NCI-H774 (cell line): ENCODE data around the gene UBR3.
"Not testable (repeated sequence)": the region's sequence is repeated elsewhere in the genome, so short reads cannot be mapped to it uniquely, and the experiment has no call there.

Experiments used
- DNase-seq: peaks from one replicate; lab custom pipeline; 2025; lab: John Stamatoyannopoulos, UW

The UBR3 gene

DNA sequence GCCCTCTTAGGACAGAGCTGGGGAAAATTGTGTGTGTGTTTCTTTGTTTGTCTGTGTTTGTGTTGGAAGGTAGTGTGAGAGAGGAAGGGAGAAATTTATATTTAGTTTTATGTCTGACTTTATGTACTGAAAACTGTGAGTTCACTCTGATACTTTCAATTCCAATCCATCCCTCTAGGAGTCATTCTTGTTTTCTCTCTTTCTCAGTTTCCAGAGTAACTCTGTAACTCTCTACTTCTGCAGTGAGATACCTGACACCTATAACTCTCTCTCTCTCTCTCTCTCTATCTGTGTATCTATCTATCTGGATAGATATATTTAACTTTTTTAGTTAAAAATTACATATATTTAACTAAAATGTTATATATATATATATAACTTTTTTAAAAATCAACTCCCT lies 128.7 kb downstream of the UBR3 start:
- DNase-seq = no peak

- not testable (repeated sequence) for DNase-seq
Observed at GRCh38 chr2:169957219-169957618, 130.0 kb downstream of the UBR3 start.

DNA sequence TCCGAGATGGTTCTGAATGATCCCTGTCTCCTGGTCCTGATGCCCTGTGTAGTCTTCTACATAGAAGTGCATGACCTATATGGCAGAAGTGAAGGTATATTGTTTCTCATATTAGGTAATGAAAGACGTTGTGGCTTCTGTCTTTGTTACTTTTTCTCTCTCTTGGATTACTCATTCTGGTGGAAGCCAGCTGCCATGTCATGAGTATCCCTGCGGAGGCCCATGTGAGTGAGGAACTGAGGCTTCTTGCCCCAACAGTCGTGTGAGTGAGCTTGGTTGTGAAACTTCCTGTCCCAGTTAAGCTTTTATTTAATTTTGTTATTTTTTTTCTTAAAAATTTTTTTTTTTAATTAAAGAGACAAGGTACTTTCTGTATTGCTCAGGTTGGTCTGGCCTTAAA lies 134.7 kb downstream of the UBR3 start:
- no peak for DNase-seq

- DNase-seq = no peak
Observed at GRCh38 chr2:169963786-169964185, 136.5 kb downstream of the UBR3 start.

- no peak for DNase-seq
Observed at GRCh38 chr2:169964740-169965139, 137.5 kb downstream of the UBR3 start.

DNA sequence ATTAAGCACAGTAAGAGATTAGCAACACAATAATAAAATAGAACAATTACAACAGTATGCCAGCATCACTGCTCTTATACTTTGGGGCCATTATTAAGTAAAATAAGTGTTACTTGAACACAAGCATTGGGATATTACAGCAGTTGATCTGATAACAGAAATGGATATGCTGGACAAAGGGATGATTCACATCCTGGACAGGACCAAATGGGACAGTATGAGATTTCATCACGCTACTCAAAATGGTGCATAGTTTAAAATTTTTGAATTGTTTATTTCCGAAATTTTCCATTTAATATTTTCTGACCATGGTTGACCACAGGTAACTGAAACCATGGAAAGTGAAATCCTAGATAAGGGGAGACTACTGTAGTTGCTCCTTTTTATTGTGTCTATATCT lies 138.2 kb downstream of the UBR3 start:
- DNase-seq = no peak

GRCh38 chr2:169966454-169966853 lies 139.2 kb downstream of the UBR3 start:
- DNase-seq = no peak

DNA sequence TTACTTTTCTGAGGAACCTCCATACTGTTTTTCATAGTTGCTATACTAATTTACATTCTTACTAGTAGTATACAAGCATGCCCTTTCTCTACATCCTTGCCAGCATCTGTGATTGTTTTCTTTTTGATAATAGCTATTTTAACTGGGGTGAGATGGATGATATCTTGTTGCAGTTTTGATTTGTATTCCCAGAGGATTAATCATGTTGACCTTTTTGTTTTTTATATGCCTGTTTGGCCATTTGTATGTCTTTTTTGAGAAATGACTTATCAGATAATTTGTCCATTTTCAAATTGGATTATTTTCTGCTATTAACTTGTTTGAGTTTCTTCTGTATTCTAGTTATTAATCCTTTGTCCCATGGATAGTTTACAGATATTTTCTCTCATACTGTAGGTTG lies 141.5 kb downstream of the UBR3 start:
- no peak for DNase-seq

GRCh38 chr2:169975221-169975620 lies 148.0 kb downstream of the UBR3 start:
- no peak for DNase-seq

GRCh38 chr2:169976335-169976851 lies 149.1 kb downstream of the UBR3 start:
- DNase-seq = no peak

- no peak for DNase-seq
Observed at GRCh38 chr2:169977530-169977929, 150.3 kb downstream of the UBR3 start.

DNA sequence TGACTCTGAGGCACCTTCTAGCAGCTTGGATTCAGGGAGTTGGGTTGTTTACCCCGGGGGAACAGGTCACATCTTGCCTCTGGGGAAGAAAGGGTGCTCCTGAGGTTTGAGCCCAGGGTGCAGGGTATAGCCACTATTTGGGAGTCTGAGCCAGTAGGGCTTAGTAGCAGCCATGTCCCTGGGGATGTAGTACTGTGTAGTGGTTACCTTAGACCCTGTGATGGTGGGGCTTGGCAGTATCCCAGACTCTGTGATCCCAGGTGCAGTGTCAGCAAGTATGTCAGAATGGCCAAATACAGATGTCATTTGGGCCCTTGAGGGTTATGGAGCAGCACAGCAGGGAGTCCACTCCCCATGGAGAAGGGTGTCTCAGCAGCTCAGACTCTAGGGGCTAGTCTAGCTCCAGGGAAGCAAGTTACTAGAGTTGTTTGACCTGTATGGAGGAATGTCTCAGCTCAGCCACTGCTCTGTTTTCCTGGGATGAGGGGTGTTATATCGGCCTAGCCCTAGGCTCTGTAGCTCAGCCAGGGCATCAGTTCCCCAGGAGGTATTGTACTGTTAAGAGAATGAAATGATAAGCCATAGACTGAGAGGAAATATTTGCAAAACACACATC lies 151.3 kb downstream of the UBR3 start:
- no peak for DNase-seq

DNA sequence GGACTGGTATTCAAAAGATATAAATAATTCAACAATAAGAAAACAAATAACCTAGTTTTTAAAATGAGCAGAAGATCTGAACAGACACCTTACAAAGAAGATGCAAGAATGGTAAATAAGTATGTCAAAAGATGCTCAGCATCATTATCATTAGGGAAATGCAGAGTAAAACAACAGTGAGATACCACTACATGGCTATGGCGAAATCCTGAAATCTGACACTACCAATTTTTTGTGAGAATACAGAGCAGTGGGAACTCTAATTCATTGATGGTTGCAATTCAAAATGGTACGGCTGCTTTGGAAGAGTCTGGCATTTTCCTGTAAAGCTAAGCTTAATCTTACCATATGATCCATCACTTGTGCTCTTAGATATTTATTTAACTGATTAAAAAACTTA lies 151.8 kb downstream of the UBR3 start:
- DNase-seq = no peak

- DNase-seq = no peak
Observed at GRCh38 chr2:169980001-169980400, 152.7 kb downstream of the UBR3 start.

GRCh38 chr2:169980643-169981042 lies 153.4 kb downstream of the UBR3 start:
- DNase-seq = no peak

DNA sequence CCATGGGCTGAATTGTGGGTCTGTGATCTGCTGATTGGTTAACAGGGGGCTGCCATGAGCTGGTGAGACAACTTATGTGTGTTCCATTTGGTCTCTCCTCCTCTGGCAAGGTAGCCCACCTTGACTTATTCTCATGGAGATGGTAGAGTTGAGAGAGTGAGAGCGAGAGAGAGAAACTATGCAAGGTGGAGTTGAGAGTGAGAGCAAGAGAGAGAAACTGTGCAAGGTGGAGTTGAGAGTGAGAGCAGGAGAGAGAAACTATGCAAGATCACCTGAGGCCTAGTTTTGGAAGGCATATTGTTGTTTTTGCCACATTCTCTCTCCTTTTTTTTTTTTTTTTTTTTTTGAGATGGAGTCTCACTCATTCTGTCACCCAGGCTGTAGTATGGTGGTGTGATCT lies 155.7 kb downstream of the UBR3 start:
- DNase-seq = no peak

DNA sequence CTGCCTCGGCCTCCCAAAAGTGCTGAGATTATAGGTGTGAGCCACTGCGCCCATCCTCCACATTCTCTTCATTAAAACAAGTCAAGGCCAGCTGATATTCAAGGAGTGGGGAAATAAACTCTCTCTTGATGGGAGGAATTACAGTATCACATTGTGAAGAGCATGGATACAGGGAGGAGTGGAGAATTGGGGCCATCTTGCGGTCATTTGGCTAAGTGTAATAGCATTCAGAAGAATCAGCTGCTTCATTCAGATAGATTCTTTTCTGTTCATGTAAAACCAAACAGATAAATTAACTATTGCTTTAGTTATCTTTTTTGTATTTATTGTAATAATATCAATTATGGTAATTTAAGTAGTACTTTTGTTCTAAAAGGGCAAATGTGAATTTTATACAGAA lies 156.3 kb downstream of the UBR3 start:
- DNase-seq = no peak

DNA sequence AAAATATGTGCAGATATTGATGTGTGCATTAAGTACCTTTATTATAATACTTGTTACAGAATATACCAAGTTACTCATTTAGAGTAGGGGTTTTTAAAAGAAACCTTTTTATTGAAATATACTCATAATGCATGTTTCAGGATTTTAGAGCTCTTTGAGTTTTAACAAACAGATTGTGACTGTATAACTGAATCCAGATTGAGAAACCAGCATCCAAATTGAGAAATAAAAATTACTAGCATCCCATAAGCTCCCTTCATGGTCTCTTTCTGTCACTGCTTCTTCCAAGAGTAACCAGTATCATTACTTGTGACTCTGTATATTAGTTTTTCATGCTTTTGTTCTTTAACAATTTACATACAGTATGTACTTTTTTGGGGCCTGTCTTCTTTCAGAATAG lies 156.9 kb downstream of the UBR3 start:
- DNase-seq = no peak

DNA sequence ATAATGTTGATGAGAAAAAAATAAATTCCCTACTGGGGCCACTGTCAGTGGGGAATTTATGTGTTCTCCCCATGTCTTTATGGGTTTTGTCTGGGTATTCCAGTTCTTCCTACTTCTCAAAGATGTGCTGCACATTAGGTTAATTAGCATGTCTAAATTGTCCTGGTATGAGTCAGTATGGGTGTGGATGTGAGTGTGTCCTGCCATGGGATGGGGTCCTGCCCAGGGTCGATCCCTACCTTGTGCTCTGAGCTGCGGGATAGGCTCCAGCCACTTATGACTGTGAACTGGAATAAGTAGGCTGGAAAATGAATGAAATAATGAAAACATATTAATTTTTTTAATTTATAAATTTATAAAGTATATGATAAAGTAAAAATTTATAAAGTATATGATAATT lies 167.5 kb downstream of the UBR3 start:
- no peak for DNase-seq

DNA sequence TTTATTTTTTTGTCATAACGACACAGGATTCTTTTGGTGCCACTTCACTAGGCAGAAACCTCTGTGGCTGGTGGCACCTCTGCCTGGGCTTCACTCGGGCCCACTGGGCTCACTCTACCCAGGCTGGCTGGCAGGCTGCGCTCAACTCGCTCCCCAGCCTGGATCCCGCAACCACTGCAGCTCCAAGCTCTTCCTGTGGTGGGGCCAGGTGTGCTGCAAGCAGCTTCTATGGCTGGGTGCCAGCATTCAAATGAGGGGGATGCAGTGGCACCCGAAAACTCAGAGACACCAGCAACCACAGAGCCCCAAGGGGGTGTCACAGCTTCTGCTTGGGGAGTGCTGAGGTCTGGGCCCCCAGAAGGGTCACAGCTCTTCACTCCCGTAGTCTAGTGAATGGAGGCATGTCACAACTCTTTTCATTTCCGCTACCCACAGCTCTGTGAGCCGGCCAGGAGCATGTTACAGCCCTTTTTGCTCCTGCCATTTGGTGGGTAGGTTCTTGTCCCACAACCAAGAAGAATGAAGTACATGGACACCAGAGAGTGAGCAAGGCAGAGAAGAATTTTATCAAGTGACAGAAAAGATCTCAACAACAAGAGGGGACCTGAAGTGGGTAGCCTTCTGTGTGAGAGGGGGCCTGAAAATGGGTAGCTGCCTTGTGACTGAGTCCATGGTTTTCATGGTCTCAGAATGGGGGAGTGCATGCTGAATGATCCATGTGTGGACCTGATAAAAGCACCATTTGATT lies 170.1 kb downstream of the UBR3 start:
- no peak for DNase-seq

DNA sequence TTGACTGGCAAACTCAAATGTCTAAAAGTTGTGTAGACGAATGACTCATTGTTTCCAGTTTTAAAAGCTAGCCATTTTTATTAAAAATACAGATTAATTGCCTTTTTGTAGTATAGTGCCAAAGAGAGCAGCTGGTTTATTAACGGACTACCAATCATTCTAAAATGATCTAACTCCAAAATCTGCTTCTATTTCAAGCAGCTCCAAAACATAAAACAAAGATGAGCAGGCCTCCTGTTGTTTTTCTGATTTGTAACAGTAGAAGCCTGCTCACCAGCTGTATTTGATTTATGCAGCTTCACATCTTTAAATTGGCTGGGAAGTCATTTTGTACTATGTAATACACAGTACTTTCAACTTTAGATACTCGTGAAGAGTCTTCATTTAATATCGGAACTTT lies 171.8 kb downstream of the UBR3 start:
- no peak for DNase-seq

DNA sequence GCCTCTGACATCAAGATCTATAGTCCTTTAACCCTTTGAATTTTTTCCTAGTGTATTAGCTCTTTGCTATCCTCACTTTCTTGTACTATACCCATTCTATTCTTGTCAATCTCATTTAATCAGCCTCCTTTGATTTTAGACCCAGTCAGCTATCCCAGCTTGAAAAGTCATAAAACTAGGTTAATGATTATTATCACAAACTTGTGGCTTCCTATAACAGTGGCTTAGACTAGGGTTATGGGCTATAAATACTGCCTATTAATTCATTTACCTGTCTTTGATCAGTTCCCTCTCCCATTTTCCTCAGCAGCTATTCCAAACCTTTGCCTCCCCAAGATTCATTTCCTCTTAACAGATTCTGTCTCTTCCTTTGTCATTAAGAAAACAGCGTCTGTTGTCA lies 174.8 kb downstream of the UBR3 start:
- no peak for DNase-seq

DNA sequence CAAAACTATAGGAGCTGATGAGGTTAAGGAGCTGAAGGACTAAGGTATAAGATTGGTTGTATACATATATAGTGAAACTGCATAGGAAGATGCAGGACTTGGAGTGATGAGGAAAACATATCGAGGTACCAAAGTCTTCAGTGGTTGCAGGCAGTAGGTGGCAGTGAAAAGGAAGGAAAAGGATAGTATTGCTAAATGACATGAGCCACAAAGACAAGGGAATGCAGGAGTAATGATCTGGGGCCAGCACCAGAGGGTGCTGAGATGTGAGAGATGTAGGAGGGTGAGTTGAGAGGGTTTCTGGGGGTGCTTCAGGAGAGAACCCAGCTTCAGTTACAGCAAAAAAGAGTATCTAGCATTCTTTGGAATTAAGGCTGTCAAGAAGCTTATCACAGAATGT lies 178.4 kb downstream of the UBR3 start:
- DNase-seq = no peak
